Fibroblast of skin of right quadriceps (primary cell): ENCODE data around the gene KIAA1217.

Experiments used
- DNase-seq: peaks from one replicate; pipeline ENCODE4 v3.0.0-alpha.2; 2013

KIAA1217 gene

GRCh38 chr10:24374134-24374915, 165.4 kb downstream of the KIAA1217 start:
- DNase-seq: peak; percentile 91

GRCh38 chr10:24375510-24375909, 166.6 kb downstream of the KIAA1217 start:
- DNase-seq: no peak

- no peak for DNase-seq
Observed at GRCh38 chr10:24376731-24377130, 167.8 kb downstream of the KIAA1217 start.

- DNase-seq: no peak
Observed at GRCh38 chr10:24378126-24378920, 169.4 kb downstream of the KIAA1217 start.

- no peak for DNase-seq
Observed at GRCh38 chr10:24381235-24382010, 172.5 kb downstream of the KIAA1217 start.

GRCh38 chr10:24382045-24382444, 173.1 kb downstream of the KIAA1217 start:
- no peak for DNase-seq

GRCh38 chr10:24382596-24382978, 173.6 kb downstream of the KIAA1217 start:
- DNase-seq: no peak

- DNase-seq: no peak
Observed at GRCh38 chr10:24382979-24383663, 174.2 kb downstream of the KIAA1217 start.

GRCh38 chr10:24383681-24384106, 174.8 kb downstream of the KIAA1217 start:
- DNase-seq: peak; percentile 96

GRCh38 chr10:24384954-24385353, 176.0 kb downstream of the KIAA1217 start:
- no peak for DNase-seq

- DNase-seq: peak; percentile 55
Observed at GRCh38 chr10:24385776-24386175, 176.8 kb downstream of the KIAA1217 start.

- no peak for DNase-seq
Observed at GRCh38 chr10:24390146-24390700, 181.3 kb downstream of the KIAA1217 start.

GRCh38 chr10:24390746-24391145, 181.8 kb downstream of the KIAA1217 start:
- DNase-seq: no peak

- peak; percentile 29 for DNase-seq
Observed at GRCh38 chr10:24393201-24393600, 184.3 kb downstream of the KIAA1217 start.

GRCh38 chr10:24394461-24395190, 185.7 kb downstream of the KIAA1217 start:
- peak; percentile 54 for DNase-seq

- no peak for DNase-seq
Observed at GRCh38 chr10:24396396-24396795, 187.5 kb downstream of the KIAA1217 start.

GRCh38 chr10:24397662-24398061, 188.7 kb downstream of the KIAA1217 start:
- no peak for DNase-seq

- DNase-seq: no peak
Observed at GRCh38 chr10:24404567-24404966, 195.6 kb downstream of the KIAA1217 start.

- DNase-seq: no peak
Observed at GRCh38 chr10:24405635-24406034, 196.7 kb downstream of the KIAA1217 start.

- DNase-seq: no peak
Observed at GRCh38 chr10:24406809-24407483, 198.0 kb downstream of the KIAA1217 start.

GRCh38 chr10:24407928-24408327, 199.0 kb downstream of the KIAA1217 start:
- no peak for DNase-seq
